ENCODE data around the gene CCDC15. TPM values are rescaled to one million over a fixed set of nuclear protein-coding genes. Genes with fewer than 3 reads are reported as not detected.

Gene CCDC15
- total and polyA plus RNA-seq, 9 donors: 0.82 to 1.9 (median 1.1) TPM

GRCh38 chr11:125076378-125076945 lies 122.5 kb downstream of the CCDC15 start:
- H3K36me3 ChIP-seq: no peaks in the 10 kb centered on the region
- no peak overlapping the region for H3K4me3 ChIP-seq
- DNase-seq: peak in 1 of 5 donors; percentile 17
- H3K4me1 ChIP-seq (ENCODE audit: insufficient read depth): no peaks in the 10 kb centered on the region
- intact Hi-C loops (cut with DNase I): no loop called here
- no peaks in the 10 kb centered on the region for H3K27me3 ChIP-seq
- TF ChIP-seq POLR2A (IDR thresholded peaks at IDR 0.05) (no peak), EP300 (IDR thresholded peaks at IDR 0.05) (no peak), CTCF (IDR thresholded peaks at IDR 0.05) (no peak)
- WGBS, 3 donors: 69 to 81% (median 73%) methylated on average over 14 of the region's 14 CpGs
- no peak overlapping the region for H3K27ac ChIP-seq
- H3K9me3 ChIP-seq: no peaks in the 10 kb centered on the region

GRCh38 chr11:125078016-125078415 lies 124.0 kb downstream of the CCDC15 start:
- Histone ChIP-seq H3K36me3 (no peaks in the 10 kb centered on the region), H3K27ac (no peak overlapping the region), H3K27me3 (no peaks in the 10 kb centered on the region), H3K9me3 (no peaks in the 10 kb centered on the region), H3K4me1 (ENCODE audit: insufficient read depth) (no peaks in the 10 kb centered on the region), H3K4me3 (no peak overlapping the region)
- TF ChIP-seq POLR2A (IDR thresholded peaks at IDR 0.05) (no peak), CTCF (IDR thresholded peaks at IDR 0.05) (no peak), EP300 (IDR thresholded peaks at IDR 0.05) (no peak)
- DNase-seq: peak in 1 of 5 donors; percentile 19
- intact Hi-C loops (cut with DNase I): no loop called here
- WGBS, 3 donors: 92 to 96% (median 95%) methylated on average over 11 of the region's 11 CpGs

GRCh38 chr11:125078516-125079140 lies 124.6 kb downstream of the CCDC15 start:
- intact Hi-C loops (cut with DNase I): no loop called here
- no peak overlapping the region for H3K27ac ChIP-seq
- H3K4me1 ChIP-seq (ENCODE audit: insufficient read depth): no peaks in the 10 kb centered on the region
- no peak overlapping the region for H3K4me3 ChIP-seq
- peak in 1 of 5 donors; percentile 19 for DNase-seq
- no peaks in the 10 kb centered on the region for H3K36me3 ChIP-seq
- H3K9me3 ChIP-seq: no peaks in the 10 kb centered on the region
- WGBS, 3 donors: 93 to 96% (median 94%) methylated on average over 14 of the region's 14 CpGs
- TF ChIP-seq CTCF (IDR thresholded peaks at IDR 0.05) (no peak), EP300 (IDR thresholded peaks at IDR 0.05) (no peak), POLR2A (IDR thresholded peaks at IDR 0.05) (no peak)
- no peaks in the 10 kb centered on the region for H3K27me3 ChIP-seq

GRCh38 chr11:125079151-125079877 lies 125.3 kb downstream of the CCDC15 start:
- H3K9me3 ChIP-seq: no peaks in the 10 kb centered on the region
- peak in 1 of 5 donors; percentile 33 for DNase-seq
- no peak overlapping the region for H3K27ac ChIP-seq
- TF ChIP-seq CTCF (IDR thresholded peaks at IDR 0.05): no peak
- no peak for TF ChIP-seq POLR2A (IDR thresholded peaks at IDR 0.05)
- H3K4me1 ChIP-seq (ENCODE audit: insufficient read depth): no peaks in the 10 kb centered on the region
- intact Hi-C loops (cut with DNase I): no loop called here
- no peaks in the 10 kb centered on the region for H3K27me3 ChIP-seq
- H3K4me3 ChIP-seq: no peak overlapping the region
- no peaks in the 10 kb centered on the region for H3K36me3 ChIP-seq
- WGBS, 3 donors: 54 to 62% (median 60%) methylated on average over 18 of the region's 18 CpGs

Measured in ovary (tissue), 9 donors.